HG03175 (cell line): ENCODE measurements around the gene CLDN20.
"Not testable (repeated sequence)": the region's sequence is repeated elsewhere in the genome, so short reads cannot be mapped to it uniquely, and the experiment has no call there.

ENCODE experiments used
- ATAC-seq: cut with Tn5 transposase; IDR thresholded peaks from one replicate; pipeline ENCODE4 v1.9.1; 2021; ENCODE audit warnings: mild to moderate bottlenecking, moderate library complexity; ENCODE audit not compliant: unreplicated experiment

Gene CLDN20

GRCh38 chr6:155309150-155309549 is 45.3 kb downstream of the CLDN20 start:
- ATAC-seq = no peak

- ATAC-seq = no peak
Observed at GRCh38 chr6:155310596-155310995, 46.8 kb downstream of the CLDN20 start.

- ATAC-seq = no peak
Observed at GRCh38 chr6:155311086-155311485, 47.3 kb downstream of the CLDN20 start.

GRCh38 chr6:155311583-155311982 is 47.8 kb downstream of the CLDN20 start:
- no peak for ATAC-seq

GRCh38 chr6:155312950-155313349 is 49.1 kb downstream of the CLDN20 start:
- not testable (repeated sequence) for ATAC-seq

GRCh38 chr6:155313602-155314091 is 49.8 kb downstream of the CLDN20 start:
- peak; percentile 10 for ATAC-seq

- ATAC-seq = peak; percentile 94
Observed at GRCh38 chr6:155314092-155314772, 50.4 kb downstream of the CLDN20 start, which contains the start of gene TFB1M. TFB1M (minus strand) TSS chr6:155314484; CDS start chr6:155314428, 56 bp downstream.

- ATAC-seq = peak; percentile 63
Observed at GRCh38 chr6:155314773-155315515, 51.1 kb downstream of the CLDN20 start.

GRCh38 chr6:155315516-155315871 is 51.7 kb downstream of the CLDN20 start:
- ATAC-seq = no peak

GRCh38 chr6:155316419-155316818 is 52.6 kb downstream of the CLDN20 start:
- no peak for ATAC-seq

GRCh38 chr6:155317186-155317585 is 53.4 kb downstream of the CLDN20 start:
- no peak for ATAC-seq

- ATAC-seq = peak; percentile 36
Observed at GRCh38 chr6:155319902-155320301, 56.1 kb downstream of the CLDN20 start.

GRCh38 chr6:155324172-155324571 is 60.4 kb downstream of the CLDN20 start:
- no peak for ATAC-seq

- ATAC-seq = no peak
Observed at GRCh38 chr6:155324993-155325392, 61.2 kb downstream of the CLDN20 start.

- no peak for ATAC-seq
Observed at GRCh38 chr6:155325700-155326516, 62.1 kb downstream of the CLDN20 start.
